ENCODE measurements around the gene PTPRH.

PTPRH gene

DNA sequence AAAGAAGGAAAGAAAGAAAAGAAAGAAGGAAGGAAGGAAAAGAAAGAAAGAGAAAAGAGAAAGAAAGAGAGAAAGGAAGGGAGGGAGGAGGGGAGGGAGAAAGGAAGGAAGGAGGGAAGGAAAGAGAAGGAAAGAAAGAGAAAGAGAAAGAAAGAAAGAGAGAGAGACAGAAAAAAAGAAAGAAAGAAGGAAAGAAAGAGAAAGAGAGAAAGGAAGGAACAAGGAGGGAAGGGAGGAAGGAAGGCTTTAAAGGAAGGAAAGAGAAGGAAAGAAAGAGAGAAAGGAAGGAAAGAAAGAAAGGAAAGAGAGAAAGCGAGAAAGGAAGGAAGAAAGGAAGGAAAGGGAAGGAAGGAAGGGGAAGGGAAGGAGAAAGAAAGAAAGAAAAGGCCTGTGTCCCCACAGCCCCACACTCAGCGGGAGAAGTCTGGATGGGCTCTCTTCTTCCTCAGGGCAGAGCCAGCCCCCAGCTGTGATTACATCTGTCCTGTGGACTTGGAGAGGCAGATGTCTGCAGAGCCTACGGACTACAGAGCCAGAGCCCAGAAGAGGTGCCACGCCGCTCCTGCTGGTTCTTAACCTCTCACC lies 9.6 kb downstream of the PTPRH start:
- TF ChIP-seq, protein P1, sequence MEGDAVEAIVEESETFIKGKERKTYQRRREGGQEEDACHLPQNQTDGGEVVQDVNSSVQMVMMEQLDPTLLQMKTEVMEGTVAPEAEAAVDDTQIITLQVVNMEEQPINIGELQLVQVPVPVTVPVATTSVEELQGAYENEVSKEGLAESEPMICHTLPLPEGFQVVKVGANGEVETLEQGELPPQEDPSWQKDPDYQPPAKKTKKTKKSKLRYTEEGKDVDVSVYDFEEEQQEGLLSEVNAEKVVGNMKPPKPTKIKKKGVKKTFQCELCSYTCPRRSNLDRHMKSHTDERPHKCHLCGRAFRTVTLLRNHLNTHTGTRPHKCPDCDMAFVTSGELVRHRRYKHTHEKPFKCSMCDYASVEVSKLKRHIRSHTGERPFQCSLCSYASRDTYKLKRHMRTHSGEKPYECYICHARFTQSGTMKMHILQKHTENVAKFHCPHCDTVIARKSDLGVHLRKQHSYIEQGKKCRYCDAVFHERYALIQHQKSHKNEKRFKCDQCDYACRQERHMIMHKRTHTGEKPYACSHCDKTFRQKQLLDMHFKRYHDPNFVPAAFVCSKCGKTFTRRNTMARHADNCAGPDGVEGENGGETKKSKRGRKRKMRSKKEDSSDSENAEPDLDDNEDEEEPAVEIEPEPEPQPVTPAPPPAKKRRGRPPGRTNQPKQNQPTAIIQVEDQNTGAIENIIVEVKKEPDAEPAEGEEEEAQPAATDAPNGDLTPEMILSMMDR (conservative IDR thresholded peaks at IDR 0.05) = no peak
- no peak overlapping the region for H3K27ac ChIP-seq

- H3K27ac ChIP-seq = no peak overlapping the region
- TF ChIP-seq, protein P1 (conservative IDR thresholded peaks at IDR 0.05) = no peak
Observed at GRCh38 chr19:55198651-55199050, 10.7 kb downstream of the PTPRH start.

DNA sequence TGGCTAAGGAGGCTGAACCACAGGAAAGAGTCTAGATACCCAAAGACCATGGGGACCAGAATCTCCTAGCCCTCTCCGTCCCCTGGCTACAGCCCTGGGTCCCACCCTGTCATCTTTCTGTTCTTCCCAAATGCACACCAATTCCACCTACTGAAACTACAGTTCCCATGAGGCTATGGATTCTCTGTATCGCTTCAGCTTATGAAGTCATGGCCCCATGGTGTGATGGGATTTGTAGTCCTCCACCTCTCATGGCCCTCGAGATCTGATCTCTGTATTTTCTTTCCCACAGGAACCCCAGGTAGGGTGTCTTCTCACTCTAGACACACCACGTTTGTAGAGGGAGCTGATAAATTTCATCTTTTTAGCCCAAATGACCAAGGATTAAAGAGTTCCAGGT lies 11.8 kb downstream of the PTPRH start:
- TF ChIP-seq, protein P1 (conservative IDR thresholded peaks at IDR 0.05) = no peak

GRCh38 chr19:55196803-55197202 lies 12.5 kb downstream of the PTPRH start:
- no peak overlapping the region for H3K27ac ChIP-seq
- TF ChIP-seq, protein P1 (conservative IDR thresholded peaks at IDR 0.05) = no peak

More for the DNA sequence above, 11.8 kb downstream of the PTPRH start:
- H3K27ac ChIP-seq = no peak overlapping the region

GRCh38 chr19:55193481-55193880 lies 15.8 kb downstream of the PTPRH start:
- TF ChIP-seq, protein P1 (conservative IDR thresholded peaks at IDR 0.05) = no peak
- H3K27ac ChIP-seq = no peak overlapping the region

DNA sequence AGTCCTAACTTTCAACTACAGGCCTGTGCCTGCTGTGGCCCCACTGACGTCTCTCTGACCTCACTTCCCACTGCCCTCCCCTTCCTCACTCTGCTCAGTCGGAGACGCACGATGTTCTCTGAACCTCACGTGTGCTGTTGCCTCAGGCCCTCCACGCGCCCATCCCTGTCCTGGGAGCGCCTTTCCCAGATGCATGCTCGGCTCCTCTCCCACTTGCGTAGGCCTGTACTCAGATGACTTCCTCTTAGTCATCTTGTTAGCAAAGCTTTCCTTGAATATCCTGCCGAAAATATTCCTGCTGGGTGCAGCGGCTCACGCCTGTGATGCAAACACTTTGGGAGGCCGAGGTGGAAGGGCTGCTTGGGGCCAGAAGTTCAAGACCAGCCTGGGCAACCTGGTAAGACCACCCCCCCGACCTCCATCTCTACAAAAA lies 19.9 kb downstream of the PTPRH start:
- H3K27ac ChIP-seq = no peak overlapping the region
- TF ChIP-seq, protein P1 (conservative IDR thresholded peaks at IDR 0.05) = no peak

GRCh38 chr19:55188625-55189024 lies 20.7 kb downstream of the PTPRH start:
- no peak overlapping the region for H3K27ac ChIP-seq
- TF ChIP-seq, protein P1 (conservative IDR thresholded peaks at IDR 0.05) = no peak
